ENCODE results near the gene BLOC1S4. TPM values are rescaled to one million over a fixed set of nuclear protein-coding genes. Genes with fewer than 3 reads are reported as not detected.
"Not testable (repeated sequence)": the region's sequence is repeated elsewhere in the genome, so short reads cannot be mapped to it uniquely, and the experiment has no call there.

BLOC1S4 gene
- polyA plus RNA-seq, 1 donor = 14.8 TPM

- no peaks in the 10 kb centered on the region for H3K9me3 ChIP-seq (ENCODE audit: control insufficient read depth, low read depth, low read length)
- H3K4me1 ChIP-seq (ENCODE audit: control insufficient read depth, insufficient read depth, low read length) = peaks cover 49% of the 10 kb centered on the region
- no CpG with 5 or more reads among the region's 18 CpGs for WGBS (ENCODE audit: insufficient coverage, low lambda C conversion rate)
- no peak overlapping the region for H3K27ac ChIP-seq (ENCODE audit: low read length)
- peak in 1 of 2 donors; percentile 35 for DNase-seq
- no peaks in the 10 kb centered on the region for H3K27me3 ChIP-seq (ENCODE audit: control insufficient read depth, insufficient read depth, low read length)
- no peaks in the 10 kb centered on the region for H3K36me3 ChIP-seq (ENCODE audit: control insufficient read depth, insufficient read depth, low read length)
- no peak overlapping the region for H3K4me3 ChIP-seq (ENCODE audit: low read length)
These were observed 35.9 kb downstream of the BLOC1S4 start for GRCh38 chr4:6751611-6752485.

- peaks cover 42% of the 10 kb centered on the region for H3K4me1 ChIP-seq (ENCODE audit: control insufficient read depth, insufficient read depth, low read length)
- no peak overlapping the region for H3K27ac ChIP-seq (ENCODE audit: low read length)
- WGBS (ENCODE audit: insufficient coverage, low lambda C conversion rate) = 90% methylated on average over 2 of the region's 6 CpGs
- H3K27me3 ChIP-seq (ENCODE audit: control insufficient read depth, insufficient read depth, low read length) = no peaks in the 10 kb centered on the region
- no peak for DNase-seq
- no peak overlapping the region for H3K4me3 ChIP-seq (ENCODE audit: low read length)
- H3K9me3 ChIP-seq (ENCODE audit: control insufficient read depth, low read depth, low read length) = no peaks in the 10 kb centered on the region
- H3K36me3 ChIP-seq (ENCODE audit: control insufficient read depth, insufficient read depth, low read length) = no peaks in the 10 kb centered on the region
These were observed 36.5 kb downstream of the BLOC1S4 start for GRCh38 chr4:6752486-6752829.

- no peak overlapping the region for H3K27ac ChIP-seq (ENCODE audit: low read length)
These were observed 37.2 kb downstream of the BLOC1S4 start for GRCh38 chr4:6753103-6753560.

GRCh38 chr4:6753891-6754290 lies 37.9 kb downstream of the BLOC1S4 start:
- no peak for DNase-seq
- H3K27me3 ChIP-seq (ENCODE audit: control insufficient read depth, insufficient read depth, low read length) = no peaks in the 10 kb centered on the region
- no peak overlapping the region for H3K4me3 ChIP-seq (ENCODE audit: low read length)
- WGBS (ENCODE audit: insufficient coverage, low lambda C conversion rate) = 95% methylated on average over 2 of the region's 9 CpGs
- no peak overlapping the region for H3K27ac ChIP-seq (ENCODE audit: low read length)
- no peaks in the 10 kb centered on the region for H3K9me3 ChIP-seq (ENCODE audit: control insufficient read depth, low read depth, low read length)
- H3K4me1 ChIP-seq (ENCODE audit: control insufficient read depth, insufficient read depth, low read length) = peaks cover 28% of the 10 kb centered on the region
- H3K36me3 ChIP-seq (ENCODE audit: control insufficient read depth, insufficient read depth, low read length) = no peaks in the 10 kb centered on the region

More at GRCh38 chr4:6753103-6753560, 37.2 kb downstream of the BLOC1S4 start:
- Histone ChIP-seq H3K36me3 (ENCODE audit: control insufficient read depth, insufficient read depth, low read length) (no peaks in the 10 kb centered on the region), H3K4me1 (ENCODE audit: control insufficient read depth, insufficient read depth, low read length) (peaks cover 36% of the 10 kb centered on the region), H3K9me3 (ENCODE audit: control insufficient read depth, low read depth, low read length) (no peaks in the 10 kb centered on the region), H3K27me3 (ENCODE audit: control insufficient read depth, insufficient read depth, low read length) (no peaks in the 10 kb centered on the region), H3K4me3 (ENCODE audit: low read length) (no peak overlapping the region)
- no CpG with 5 or more reads among the region's 18 CpGs for WGBS (ENCODE audit: insufficient coverage, low lambda C conversion rate)
- DNase-seq = no peak

GRCh38 chr4:6754481-6755087 lies 38.6 kb downstream of the BLOC1S4 start:
- Histone ChIP-seq H3K9me3 (ENCODE audit: control insufficient read depth, low read depth, low read length) (no peaks in the 10 kb centered on the region), H3K27me3 (ENCODE audit: control insufficient read depth, insufficient read depth, low read length) (no peaks in the 10 kb centered on the region), H3K36me3 (ENCODE audit: control insufficient read depth, insufficient read depth, low read length) (no peaks in the 10 kb centered on the region), H3K4me3 (ENCODE audit: low read length) (no peak overlapping the region), H3K4me1 (ENCODE audit: control insufficient read depth, insufficient read depth, low read length) (peaks cover 22% of the 10 kb centered on the region), H3K27ac (ENCODE audit: low read length) (no peak overlapping the region)
- WGBS (ENCODE audit: insufficient coverage, low lambda C conversion rate) = no CpG with 5 or more reads among the region's 3 CpGs
- no peak for DNase-seq

GRCh38 chr4:6755088-6755753 lies 39.2 kb downstream of the BLOC1S4 start:
- Histone ChIP-seq H3K4me3 (ENCODE audit: low read length) (no peak overlapping the region), H3K9me3 (ENCODE audit: control insufficient read depth, low read depth, low read length) (no peaks in the 10 kb centered on the region), H3K36me3 (ENCODE audit: control insufficient read depth, insufficient read depth, low read length) (no peaks in the 10 kb centered on the region), H3K4me1 (ENCODE audit: control insufficient read depth, insufficient read depth, low read length) (peaks cover 16% of the 10 kb centered on the region), H3K27me3 (ENCODE audit: control insufficient read depth, insufficient read depth, low read length) (no peaks in the 10 kb centered on the region), H3K27ac (ENCODE audit: low read length) (no peak overlapping the region)
- no CpG with 5 or more reads among the region's 5 CpGs for WGBS (ENCODE audit: insufficient coverage, low lambda C conversion rate)
- no peak for DNase-seq

- DNase-seq; H3K9me3 ChIP-seq (ENCODE audit: control insufficient read depth, low read depth, low read length); H3K27ac ChIP-seq (ENCODE audit: low read length): not testable (repeated sequence)
These were observed 40.4 kb downstream of the BLOC1S4 start for GRCh38 chr4:6756345-6756744.

GRCh38 chr4:6758728-6759127 lies 42.8 kb downstream of the BLOC1S4 start:
- H3K9me3 ChIP-seq (ENCODE audit: control insufficient read depth, low read depth, low read length) = no peaks in the 10 kb centered on the region
- no peaks in the 10 kb centered on the region for H3K4me1 ChIP-seq (ENCODE audit: control insufficient read depth, insufficient read depth, low read length)
- H3K36me3 ChIP-seq (ENCODE audit: control insufficient read depth, insufficient read depth, low read length) = no peaks in the 10 kb centered on the region
- WGBS (ENCODE audit: insufficient coverage, low lambda C conversion rate) = no CpG with 5 or more reads among the region's 4 CpGs
- DNase-seq = no peak
- no peaks in the 10 kb centered on the region for H3K27me3 ChIP-seq (ENCODE audit: control insufficient read depth, insufficient read depth, low read length)
- no peak overlapping the region for H3K27ac ChIP-seq (ENCODE audit: low read length)
- no peak overlapping the region for H3K4me3 ChIP-seq (ENCODE audit: low read length)

More at GRCh38 chr4:6756345-6756744, 40.4 kb downstream of the BLOC1S4 start:
- not testable (repeated sequence) for H3K4me1 ChIP-seq (ENCODE audit: control insufficient read depth, insufficient read depth, low read length); H3K4me3 ChIP-seq (ENCODE audit: low read length); H3K36me3 ChIP-seq (ENCODE audit: control insufficient read depth, insufficient read depth, low read length); H3K27me3 ChIP-seq (ENCODE audit: control insufficient read depth, insufficient read depth, low read length)
- WGBS (ENCODE audit: insufficient coverage, low lambda C conversion rate) = 40% methylated on average over 1 of the region's 6 CpGs

- Histone ChIP-seq H3K36me3 (ENCODE audit: control insufficient read depth, insufficient read depth, low read length) (no peaks in the 10 kb centered on the region), H3K27ac (ENCODE audit: low read length) (no peak overlapping the region), H3K9me3 (ENCODE audit: control insufficient read depth, low read depth, low read length) (no peaks in the 10 kb centered on the region), H3K4me3 (ENCODE audit: low read length) (no peak overlapping the region), H3K27me3 (ENCODE audit: control insufficient read depth, insufficient read depth, low read length) (no peaks in the 10 kb centered on the region), H3K4me1 (ENCODE audit: control insufficient read depth, insufficient read depth, low read length) (no peaks in the 10 kb centered on the region)
- no CpG with 5 or more reads among the region's 9 CpGs for WGBS (ENCODE audit: insufficient coverage, low lambda C conversion rate)
- no peak for DNase-seq
These were observed 44.9 kb downstream of the BLOC1S4 start for GRCh38 chr4:6760865-6761264.
